AG04449 (cell line): ENCODE measurements around the gene PTPRM.

Experiments
- CTCF ChIA-PET: fragments of 350-600 bp; formaldehyde crosslinking; extraction: SDS; loops from one replicate; lab custom pipeline; 2021; ENCODE audit warnings: antibody characterized with exemption; lab: Yijun Ruan, JAX
- POLR2A ChIA-PET: fragments of 400-600, 350-600 bp; formaldehyde crosslinking; extraction: SDS; loops from one replicate; lab custom pipeline; 2020; ENCODE audit warnings: antibody characterized with exemption, inconsistent platforms; lab: Yijun Ruan, JAX
- DNase-seq: peaks from one replicate; pipeline ENCODE4 v3.0.0-alpha.2; 2010; ENCODE audit warnings: low read depth, low spot score
- H3K4me3 ChIP-seq: 2 replicates; pipeline ENCODE4 v1.5.1; 2011; ENCODE audit warnings: low read depth, mild to moderate bottlenecking, control low read depth, low read length
- TF ChIP-seq, protein P1 (sequence below): IDR thresholded peaks from one replicate; pipeline ENCODE4 v1.5.1; 2011; ENCODE audit warnings: mild to moderate bottlenecking, moderate library complexity, low read length, control low read depth, inconsistent platforms; ENCODE audit not compliant: insufficient read depth; ENCODE audit errors: missing control alignments

PTPRM gene

DNA sequence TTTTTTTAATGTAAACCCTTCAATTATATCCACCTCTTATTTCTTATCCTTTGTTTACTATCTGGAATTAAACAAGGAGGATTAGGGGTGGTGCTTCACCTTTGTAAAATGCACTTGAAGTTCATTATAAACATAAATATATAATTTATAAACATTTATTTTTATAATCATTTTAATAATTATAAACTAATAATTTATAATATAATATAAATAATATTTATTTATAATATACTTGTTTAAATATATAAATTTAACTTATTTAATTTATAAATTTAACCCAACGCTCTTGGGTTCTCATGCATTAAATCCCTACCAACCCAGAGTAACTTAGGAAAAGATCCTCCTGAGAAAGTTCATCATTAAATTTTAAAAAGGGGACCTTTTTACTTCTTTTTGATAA, 452.5 kb downstream of the PTPRM start:
- TF ChIP-seq, protein P1, sequence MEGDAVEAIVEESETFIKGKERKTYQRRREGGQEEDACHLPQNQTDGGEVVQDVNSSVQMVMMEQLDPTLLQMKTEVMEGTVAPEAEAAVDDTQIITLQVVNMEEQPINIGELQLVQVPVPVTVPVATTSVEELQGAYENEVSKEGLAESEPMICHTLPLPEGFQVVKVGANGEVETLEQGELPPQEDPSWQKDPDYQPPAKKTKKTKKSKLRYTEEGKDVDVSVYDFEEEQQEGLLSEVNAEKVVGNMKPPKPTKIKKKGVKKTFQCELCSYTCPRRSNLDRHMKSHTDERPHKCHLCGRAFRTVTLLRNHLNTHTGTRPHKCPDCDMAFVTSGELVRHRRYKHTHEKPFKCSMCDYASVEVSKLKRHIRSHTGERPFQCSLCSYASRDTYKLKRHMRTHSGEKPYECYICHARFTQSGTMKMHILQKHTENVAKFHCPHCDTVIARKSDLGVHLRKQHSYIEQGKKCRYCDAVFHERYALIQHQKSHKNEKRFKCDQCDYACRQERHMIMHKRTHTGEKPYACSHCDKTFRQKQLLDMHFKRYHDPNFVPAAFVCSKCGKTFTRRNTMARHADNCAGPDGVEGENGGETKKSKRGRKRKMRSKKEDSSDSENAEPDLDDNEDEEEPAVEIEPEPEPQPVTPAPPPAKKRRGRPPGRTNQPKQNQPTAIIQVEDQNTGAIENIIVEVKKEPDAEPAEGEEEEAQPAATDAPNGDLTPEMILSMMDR = no peak
- ChIA-PET CTCF (no interaction called here), POLR2A (no interaction called here)
- H3K4me3 ChIP-seq = no peak overlapping the region
- no peak for DNase-seq

DNA sequence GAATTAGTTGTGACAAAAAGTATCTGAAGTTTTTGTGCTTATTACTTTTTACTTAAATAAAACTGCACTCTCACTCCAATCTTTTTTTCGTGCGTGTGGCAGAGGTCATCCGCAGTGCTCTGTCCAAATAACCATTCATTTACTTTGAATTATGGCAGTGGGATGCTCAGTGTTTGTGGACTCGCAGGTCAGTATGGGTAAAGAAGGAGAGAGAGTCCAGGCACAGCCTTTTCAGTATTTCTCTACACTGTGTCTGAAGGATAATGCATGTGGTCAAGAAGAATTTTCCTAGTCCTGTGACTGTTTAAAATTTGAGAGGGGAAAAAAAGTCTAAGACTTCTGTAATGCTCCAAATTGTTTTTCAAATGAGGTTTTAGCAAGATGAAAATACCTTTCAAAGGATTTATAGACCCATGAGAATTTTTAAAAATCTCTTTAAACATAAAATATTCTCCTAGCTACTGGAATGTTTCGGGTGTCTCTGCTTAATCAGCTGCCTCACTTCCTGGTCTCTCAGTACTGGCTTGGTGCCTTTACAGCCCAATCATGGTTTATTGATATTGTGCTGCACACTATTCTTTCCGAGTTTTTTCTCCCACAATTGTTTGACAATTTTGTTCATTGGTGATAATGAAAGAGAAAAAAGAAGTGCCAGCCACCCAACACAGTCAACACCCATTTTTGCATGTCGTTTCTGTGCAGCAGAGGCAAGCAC, 453.2 kb downstream of the PTPRM start:
- CTCF ChIA-PET = no interaction called here
- no peak for DNase-seq
- H3K4me3 ChIP-seq = no peak overlapping the region
- POLR2A ChIA-PET = no interaction called here
- TF ChIP-seq, protein P1 = no peak

DNA sequence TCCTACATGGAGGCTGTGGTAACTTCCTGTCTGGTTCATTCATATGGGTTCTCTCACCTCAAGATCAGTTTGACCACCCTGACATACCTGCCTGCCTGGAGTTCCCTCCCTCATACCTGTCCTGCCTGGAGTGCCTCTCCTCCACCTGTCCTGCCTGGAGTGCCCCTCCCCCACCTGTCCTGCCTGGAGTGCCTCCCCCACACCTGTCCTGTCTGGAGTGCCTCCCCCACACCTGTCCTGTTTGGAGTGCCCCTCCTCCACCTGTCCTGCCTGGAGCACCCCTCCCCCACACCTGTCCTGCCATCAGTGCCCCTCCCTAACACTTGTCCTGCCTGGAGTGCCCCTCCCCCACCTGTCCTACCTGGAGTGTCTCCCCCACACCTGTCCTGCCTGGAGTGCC, 461.9 kb downstream of the PTPRM start:
- ChIA-PET CTCF (no interaction called here), POLR2A (no interaction called here)

DNA sequence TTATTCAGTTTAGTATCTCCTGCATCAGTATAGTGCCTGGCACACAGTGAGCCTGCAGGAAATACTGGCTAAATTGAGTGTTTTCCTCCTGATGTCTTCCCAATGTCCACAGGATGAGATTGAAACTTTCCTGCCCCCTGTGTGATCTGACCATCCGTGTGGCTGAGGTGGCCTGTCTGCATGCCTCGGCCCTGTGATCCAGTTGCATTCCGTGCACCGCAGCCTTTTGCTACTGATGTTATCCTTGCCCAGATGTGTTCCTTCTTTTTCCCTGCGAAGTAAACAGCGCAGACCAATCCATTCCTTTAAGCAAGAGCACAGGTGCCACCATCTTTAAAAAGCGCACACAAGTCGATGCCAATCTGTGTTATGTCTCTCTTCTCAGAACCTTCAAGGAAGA, 462.6 kb downstream of the PTPRM start:
- TF ChIP-seq, protein P1 = no peak
- CTCF ChIA-PET = no interaction called here

More for the DNA sequence above, 461.9 kb downstream of the PTPRM start:
- DNase-seq = no peak
- H3K4me3 ChIP-seq = no peak overlapping the region
- TF ChIP-seq, protein P1 = no peak

DNA sequence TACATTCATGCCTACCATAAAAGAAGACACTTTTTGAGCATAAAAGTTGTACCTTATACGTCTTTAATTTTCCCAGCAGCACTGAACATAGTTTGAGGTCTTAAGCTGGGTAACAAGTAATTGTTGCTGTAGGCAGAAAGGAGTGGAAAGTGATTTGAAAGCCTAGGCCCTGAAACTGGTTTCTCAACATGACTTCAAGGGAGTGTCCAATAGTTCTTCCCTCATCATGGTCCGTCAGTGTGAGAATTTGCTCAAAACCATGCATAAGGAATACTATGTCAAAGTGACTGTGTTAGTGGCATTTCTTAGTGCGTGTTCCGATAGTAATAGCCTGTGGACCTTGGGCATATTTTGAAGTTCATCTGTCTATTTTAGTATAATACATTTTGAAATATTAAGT, 463.1 kb downstream of the PTPRM start:
- TF ChIP-seq, protein P1 = no peak

More for the DNA sequence above, 462.6 kb downstream of the PTPRM start:
- POLR2A ChIA-PET = no interaction called here
- H3K4me3 ChIP-seq = no peak overlapping the region
- no peak for DNase-seq

DNA sequence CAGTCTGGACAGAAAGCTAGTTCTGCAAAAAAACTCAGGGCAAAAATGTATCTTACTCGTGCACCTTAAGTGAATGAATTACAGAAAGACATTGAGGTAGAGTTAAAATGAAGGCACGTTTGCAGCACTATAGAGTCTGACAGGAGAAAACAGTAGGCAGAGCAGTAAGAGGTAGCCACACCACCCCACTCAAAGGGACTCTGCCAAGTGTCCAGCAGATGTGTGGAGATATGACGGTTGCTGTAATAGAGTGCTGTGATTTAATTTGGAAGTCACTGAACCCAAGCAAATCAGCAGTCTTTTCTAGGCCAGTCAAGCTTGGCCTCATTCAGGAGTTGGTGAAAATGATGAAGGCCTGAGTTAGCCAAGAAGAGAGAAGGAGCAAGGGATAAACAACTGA, 464.4 kb downstream of the PTPRM start:
- no peak for DNase-seq
- ChIA-PET POLR2A (no interaction called here), CTCF (no interaction called here)
- TF ChIP-seq, protein P1 = no peak
- H3K4me3 ChIP-seq = no peak overlapping the region

More for the DNA sequence above, 463.1 kb downstream of the PTPRM start:
- ChIA-PET CTCF (no interaction called here), POLR2A (no interaction called here)
- DNase-seq = no peak
- H3K4me3 ChIP-seq = no peak overlapping the region
